CD8-positive, alpha-beta memory T cell (primary cell): ENCODE measurements around the gene MAP4K2. TPM values are rescaled to one million over a fixed set of nuclear protein-coding genes. Genes with fewer than 3 reads are reported as not detected.
A peak's percentile ranks its signal among the peaks of the same experiment; 100 is the strongest.
"Not testable (repeated sequence)": the region's sequence is repeated elsewhere in the genome, so short reads cannot be mapped to it uniquely, and the experiment has no call there.

Experiments
- CTCF ChIA-PET: fragments of 350-600 bp; sonication (Branson Sonifier 250); formaldehyde crosslinking; loops from one replicate; lab custom pipeline; 2021; ENCODE audit warnings: antibody characterized with exemption; lab: Charles Lee
- POLR2A ChIA-PET: fragments of 350-600 bp; sonication (Branson Sonifier 250); formaldehyde crosslinking; loops from one replicate; lab custom pipeline; 2021; ENCODE audit warnings: antibody characterized with exemption; lab: Charles Lee
- DNase-seq, 5 donors: peaks; one replicate each; pipeline versions ENCODE4 v3.0.0 to v3.0.0-alpha.2; 2020 to 2022; ENCODE audit warnings: mixed read lengths in 1 of 5
- H3K27ac ChIP-seq: one replicate; pipeline ENCODE4 v1.7.0; 2013; ENCODE audit warnings: low read depth, mild to moderate bottlenecking, low read length, moderate library complexity
- H3K27me3 ChIP-seq: 2 replicates; pipeline ENCODE4 v1.7.0; 2013; ENCODE audit warnings: low read length, mild to moderate bottlenecking; ENCODE audit not compliant: insufficient read depth, poor library complexity, severe bottlenecking
- H3K36me3 ChIP-seq: 2 replicates; pipeline ENCODE4 v1.7.0; 2013; ENCODE audit warnings: mild to moderate bottlenecking, low read length, moderate library complexity; ENCODE audit not compliant: insufficient read depth
- H3K4me1 ChIP-seq: 2 replicates; pipeline ENCODE4 v1.7.0; 2013; ENCODE audit warnings: mild to moderate bottlenecking, low read length, moderate library complexity; ENCODE audit not compliant: insufficient read depth
- H3K4me3 ChIP-seq: 2 replicates; pipeline ENCODE4 v1.7.0; 2013; ENCODE audit warnings: mild to moderate bottlenecking, low read length
- H3K9me3 ChIP-seq: 2 replicates; pipeline ENCODE4 v1.7.0; 2013; ENCODE audit warnings: mild to moderate bottlenecking, low read length
- H3K27ac Mint-ChIP-seq, 8 donors: one replicate each; pipeline ENCODE4 v1.8.0; 2020 to 2021; ENCODE audit warnings: mixed read lengths in 8 of 8, mild to moderate bottlenecking in 6 of 8, inconsistent platforms in 3 of 8, moderate library complexity in 3 of 8
- H3K27me3 Mint-ChIP-seq, 2 donors: one replicate each; pipeline ENCODE4 v1.8.0; 2020 to 2021; ENCODE audit warnings: mixed read lengths in 2 of 2, mild to moderate bottlenecking in 1 of 2, moderate library complexity in 1 of 2
- H3K36me3 Mint-ChIP-seq, 3 donors: one replicate each; pipeline ENCODE4 v1.8.0; 2020 to 2021; ENCODE audit warnings: mixed read lengths in 3 of 3, inconsistent platforms in 1 of 3, mild to moderate bottlenecking in 1 of 3
- H3K4me1 Mint-ChIP-seq, 3 donors: one replicate each; pipeline ENCODE4 v1.8.0; 2020 to 2021; ENCODE audit warnings: mixed read lengths in 3 of 3, inconsistent platforms in 1 of 3, mild to moderate bottlenecking in 1 of 3
- H3K4me3 Mint-ChIP-seq, 7 donors: one replicate each; pipeline ENCODE4 v1.8.0; 2020 to 2021; ENCODE audit warnings: mixed read lengths in 7 of 7, mild to moderate bottlenecking in 6 of 7, moderate library complexity in 4 of 7, inconsistent platforms in 2 of 7
- H3K9me3 Mint-ChIP-seq, 5 donors: one replicate each; pipeline ENCODE4 v1.8.0; 2020 to 2022; ENCODE audit warnings: mixed read lengths in 5 of 5, mild to moderate bottlenecking in 3 of 5, moderate library complexity in 2 of 5, inconsistent platforms in 1 of 5
- polyA plus RNA-seq: library from polyadenylated mRNA; unstranded; fragments of 300-500 nt; fragmentation: Illumina TruSeq; gene quantifications from one replicate; pipeline ENCODE4 v1.2.3, GENCODE V29; 2021
- total RNA-seq, 2 experiments: library from RNA; stranded (reverse); gene quantifications; one replicate each; pipeline ENCODE4 v1.2.3, GENCODE V29; 2021

Gene MAP4K2
- total and polyA plus RNA-seq, 3 experiments from 2014 or later, result 39.0 to 55.3 (median 54.8) TPM

DNA sequence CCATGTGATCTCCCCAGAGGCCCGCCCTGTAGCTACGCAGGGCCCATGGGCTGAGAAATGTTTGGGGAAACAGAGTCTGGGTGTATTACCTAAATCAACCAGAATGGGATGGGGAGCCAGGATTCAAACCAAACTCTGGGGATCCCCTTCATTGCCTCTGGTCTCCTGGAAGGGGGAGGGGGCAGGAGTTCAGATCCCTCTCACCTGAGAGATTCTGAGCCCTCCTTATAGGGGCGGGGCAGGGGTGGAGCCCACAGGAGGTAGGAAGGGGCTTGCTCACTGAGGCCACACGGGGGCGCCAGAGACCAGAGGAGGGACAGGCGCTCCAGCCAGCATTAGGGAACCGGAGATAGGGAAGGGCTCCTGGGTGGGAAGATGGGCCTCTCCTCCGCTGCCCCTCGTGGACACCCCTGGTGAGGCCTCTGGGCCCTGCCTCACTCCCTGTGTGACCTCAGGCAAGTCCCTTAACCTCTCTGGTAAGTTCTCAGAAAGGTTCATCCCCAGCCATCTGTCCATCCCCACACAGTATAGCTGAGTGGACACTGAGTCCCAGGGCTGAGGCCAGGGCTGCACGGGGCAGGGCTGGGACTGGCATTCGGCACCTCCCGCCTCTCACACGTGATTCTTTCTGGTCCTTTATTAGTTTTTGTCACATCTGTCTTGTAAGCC is 44.1 kb upstream of the MAP4K2 start:
- ChIA-PET CTCF (interaction anchor here (0.7 to 32.1 kb wide), 24 partner anchors 7 to 281 kb away, joined by 3 to 1256 read pairs (median 4); partner anchors contain the start of genes ARL2, EHD1, MAP4K2 and PPP2R5B), POLR2A (interaction anchor here (0.8 to 24.3 kb wide), 5 partner anchors 12 to 47 kb away, joined by 4 to 569 read pairs (median 29); partner anchors contain the start of gene EHD1)
- Histone ChIP-seq H3K27me3 (no peaks in the 10 kb centered on the region), H3K36me3 (no peaks in the 10 kb centered on the region), H3K9me3 (no peaks in the 10 kb centered on the region), H3K27ac (no peak overlapping the region), H3K4me3 (no peak overlapping the region), H3K4me1 (peaks cover 62% of the 10 kb centered on the region)
- Mint-ChIP-seq H3K4me1 (peaks cover 52 to 68% (median 62%) of the 10 kb centered on the region in 3 donors), H3K36me3 (peaks cover 0 to 6% (median 0%) of the 10 kb centered on the region in 3 donors), H3K27ac (peak overlapping the region; percentile 26 to 84 (median 75)), H3K4me3 (peak overlapping the region in 5 of 7 donors; percentile 33 to 81 (median 47)), H3K27me3 (no peaks in the 10 kb centered on the region), H3K9me3 (no peaks in the 10 kb centered on the region)
- peak; percentile 85 to 94 (median 90) for DNase-seq

- H3K9me3 Mint-ChIP-seq, H3K36me3 ChIP-seq, H3K36me3 Mint-ChIP-seq, H3K27ac ChIP-seq, DNase-seq, H3K9me3 ChIP-seq, H3K4me3 ChIP-seq, H3K27me3 Mint-ChIP-seq, H3K27me3 ChIP-seq: not testable (repeated sequence)
- peaks cover 39 to 55% (median 48%) of the 10 kb centered on the region in 3 donors for H3K4me1 Mint-ChIP-seq
- ChIA-PET CTCF (interaction anchor here (0.6 to 32.1 kb wide), 8 partner anchors 9 to 660 kb away, joined by 3 to 1256 read pairs (median 6); partner anchors contain the start of genes EHD1 and RASGRP2), POLR2A (interaction anchor here (0.7 to 3.8 kb wide), 6 partner anchors 19 to 102 kb away, joined by 3 to 19 read pairs (median 4); partner anchors contain the start of genes EHD1 and RASGRP2)
- H3K27ac Mint-ChIP-seq, result peak overlapping the region in 3 of 8 donors; percentile 23 to 67 (median 61)
- H3K4me3 Mint-ChIP-seq, result peak overlapping the region in 4 of 7 donors; percentile 32 to 75 (median 70)
- H3K4me1 ChIP-seq, result peaks cover 48% of the 10 kb centered on the region
These were observed 42.7 kb upstream of the MAP4K2 start for GRCh38 chr11:64845776-64846129.

- peak overlapping the region; percentile 60 for H3K4me3 ChIP-seq
- H3K27me3 ChIP-seq, result no peaks in the 10 kb centered on the region
- no peaks in the 10 kb centered on the region for H3K36me3 ChIP-seq
- Mint-ChIP-seq H3K9me3 (no peaks in the 10 kb centered on the region), H3K27ac (peak overlapping the region; percentile 50 to 91 (median 78)), H3K4me3 (peak overlapping the region; percentile 32 to 80 (median 69)), H3K36me3 (peaks cover 0 to 1% (median 0%) of the 10 kb centered on the region in 3 donors), H3K27me3 (no peaks in the 10 kb centered on the region), H3K4me1 (peaks cover 36 to 50% (median 44%) of the 10 kb centered on the region in 3 donors)
- CTCF ChIA-PET, result interaction anchor here (0.6 to 32.1 kb wide), 7 partner anchors 18 to 660 kb away, joined by 3 to 1256 read pairs (median 7); partner anchors contain the start of genes EHD1 and RASGRP2
- DNase-seq, result no peak
- H3K9me3 ChIP-seq, result no peaks in the 10 kb centered on the region
- H3K4me1 ChIP-seq, result peaks cover 47% of the 10 kb centered on the region
- H3K27ac ChIP-seq, result peak overlapping the region; percentile 38
- POLR2A ChIA-PET, result interaction anchor here (0.7 to 1.5 kb wide), 6 partner anchors 20 to 101 kb away, joined by 3 to 7 read pairs (median 4); partner anchors contain the start of genes EHD1, RASGRP2 and SF1
These were observed 42.2 kb upstream of the MAP4K2 start for GRCh38 chr11:64845129-64845775.

DNA sequence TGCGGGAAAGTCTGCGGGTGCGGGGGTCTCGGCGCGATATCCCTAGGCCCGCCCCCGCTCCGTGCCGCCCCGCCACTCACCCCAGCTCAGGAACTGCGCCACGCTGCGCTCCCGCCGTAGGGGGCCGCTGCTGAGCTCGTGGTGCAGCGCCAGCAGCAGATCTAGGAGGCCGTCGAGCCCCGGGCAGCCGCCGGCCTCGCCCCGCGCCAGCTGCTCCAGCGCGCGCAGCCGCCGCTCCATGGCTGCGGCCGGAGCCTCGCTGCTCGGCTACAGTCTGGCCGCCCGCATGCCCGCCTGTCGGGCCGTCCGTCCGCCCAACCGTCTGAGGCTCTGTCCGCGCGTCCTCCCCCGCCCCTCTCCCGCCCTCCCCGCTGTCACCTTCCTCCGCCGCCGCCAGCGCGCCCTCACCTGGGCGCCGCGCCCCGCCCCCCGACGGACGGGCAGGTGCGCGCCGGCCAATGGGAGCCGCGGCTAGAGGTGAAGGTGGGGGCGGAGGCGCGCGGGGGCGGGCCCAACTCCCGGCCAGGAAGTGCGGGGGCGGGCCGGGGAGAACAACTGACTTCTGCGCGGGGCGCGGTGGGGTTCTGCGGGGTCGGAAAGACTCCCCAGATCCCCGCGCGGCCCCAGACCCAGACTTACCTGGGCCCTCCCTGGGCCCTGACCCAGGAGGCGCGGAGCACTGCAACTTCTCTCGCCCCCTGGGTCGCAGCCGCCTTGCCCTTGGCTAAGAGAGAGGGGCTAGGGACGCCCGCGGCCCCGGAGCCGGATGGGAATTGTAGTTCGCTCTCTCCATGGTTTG is 41.5 kb upstream of the MAP4K2 start, which contains the start of gene CDC42BPG:
CDC42BPG (minus strand) TSS at position 324 of the 799 bp plus-strand sequence; CDS start at position 240, 84 bp downstream.
- ChIA-PET POLR2A (interaction anchor here (0.7 to 1.5 kb wide), 13 partner anchors 9 to 170 kb away, joined by 3 to 7 read pairs (median 4); partner anchors contain the start of genes ARL2, EHD1, MEN1 and RASGRP2), CTCF (interaction anchor here (0.7 to 32.1 kb wide), 14 partner anchors 8 to 180 kb away, joined by 3 to 1256 read pairs (median 3); partner anchors contain the start of genes EHD1, MEN1 and RASGRP2)
- H3K36me3 Mint-ChIP-seq, result peaks cover 0 to 4% (median 0%) of the 10 kb centered on the region in 3 donors
- peak within 1 kb of the TSS; percentile 53 to 93 (median 81) for H3K27ac Mint-ChIP-seq
- peaks cover 33 to 42% (median 37%) of the 10 kb centered on the region in 3 donors for H3K4me1 Mint-ChIP-seq
- no peaks in the 10 kb centered on the region for H3K9me3 Mint-ChIP-seq
- peak; percentile 65 to 83 (median 74) for DNase-seq
- H3K36me3 ChIP-seq, result no peaks in the 10 kb centered on the region
- H3K4me3 ChIP-seq, result peak within 1 kb of the TSS; percentile 60
- H3K27me3 Mint-ChIP-seq, result no peaks in the 10 kb centered on the region
- peak within 1 kb of the TSS; percentile 47 for H3K27ac ChIP-seq
- no peaks in the 10 kb centered on the region for H3K9me3 ChIP-seq
- peak within 1 kb of the TSS; percentile 77 to 90 (median 85) for H3K4me3 Mint-ChIP-seq
- peaks cover 43% of the 10 kb centered on the region for H3K4me1 ChIP-seq
- H3K27me3 ChIP-seq, result no peaks in the 10 kb centered on the region

GRCh38 chr11:64843686-64844329 is 40.8 kb upstream of the MAP4K2 start:
- Mint-ChIP-seq H3K9me3 (no peaks in the 10 kb centered on the region), H3K27ac (peak overlapping the region in 6 of 8 donors; percentile 53 to 93 (median 74))
- CTCF ChIA-PET, result interaction anchor here (0.7 to 32.1 kb wide), 13 partner anchors 8 to 181 kb away, joined by 3 to 1256 read pairs (median 3); partner anchors contain the start of genes EHD1, MEN1 and RASGRP2

GRCh38 chr11:64842851-64843685 is 40.1 kb upstream of the MAP4K2 start:
- Histone ChIP-seq H3K36me3 (no peaks in the 10 kb centered on the region), H3K27ac (peak overlapping the region; percentile 47), H3K9me3 (no peaks in the 10 kb centered on the region), H3K4me3 (no peak overlapping the region), H3K27me3 (no peaks in the 10 kb centered on the region), H3K4me1 (peaks cover 28% of the 10 kb centered on the region)
- no peaks in the 10 kb centered on the region for H3K9me3 Mint-ChIP-seq
- H3K36me3 Mint-ChIP-seq, result peaks cover 0 to 12% (median 0%) of the 10 kb centered on the region in 3 donors
- POLR2A ChIA-PET, result interaction anchor here (0.6 to 1.5 kb wide), 3 partner anchors 98 to 542 kb away, joined by 3 to 6 read pairs (median 4); partner anchors contain the start of gene RASGRP2
- no peak for DNase-seq
- CTCF ChIA-PET, result interaction anchor here (0.7 to 32.1 kb wide), 4 partner anchors 20 to 58 kb away, joined by 3 to 1256 read pairs (median 160); partner anchors contain the start of genes EHD1 and MEN1
- peak overlapping the region; percentile 36 to 85 (median 76) for H3K4me3 Mint-ChIP-seq
- H3K27me3 Mint-ChIP-seq, result no peaks in the 10 kb centered on the region
- H3K27ac Mint-ChIP-seq, result peak overlapping the region in 3 of 8 donors; percentile 68 to 83 (median 70)
- H3K4me1 Mint-ChIP-seq, result peaks cover 20 to 28% (median 22%) of the 10 kb centered on the region in 3 donors

More at GRCh38 chr11:64843686-64844329, 40.8 kb upstream of the MAP4K2 start:
- H3K4me1 ChIP-seq, result peaks cover 35% of the 10 kb centered on the region
- H3K36me3 Mint-ChIP-seq, result peaks cover 0 to 9% (median 0%) of the 10 kb centered on the region in 3 donors
- no peaks in the 10 kb centered on the region for H3K9me3 ChIP-seq
- H3K4me1 Mint-ChIP-seq, result peaks cover 28 to 35% (median 30%) of the 10 kb centered on the region in 3 donors
- peak overlapping the region; percentile 77 to 90 (median 85) for H3K4me3 Mint-ChIP-seq
- no peaks in the 10 kb centered on the region for H3K27me3 ChIP-seq
- peak in 1 of 5 donors; percentile 25 for DNase-seq
- peak overlapping the region; percentile 60 for H3K4me3 ChIP-seq
- no peaks in the 10 kb centered on the region for H3K36me3 ChIP-seq
- peak overlapping the region; percentile 47 for H3K27ac ChIP-seq
- H3K27me3 Mint-ChIP-seq, result no peaks in the 10 kb centered on the region
- POLR2A ChIA-PET, result interaction anchor here (0.6 to 1.5 kb wide), 12 partner anchors 9 to 543 kb away, joined by 3 to 7 read pairs (median 4); partner anchors contain the start of genes ARL2, EHD1, MEN1 and RASGRP2
